Pancreas (tissue), 10 donors: ENCODE measurements around the gene HNF1B. TPM values are rescaled to one million over a fixed set of nuclear protein-coding genes. Genes with fewer than 3 reads are reported as not detected.
A peak's percentile ranks its signal among the peaks of the same experiment; 100 is the strongest.

Source experiments
- ATAC-seq, 4 donors: fragments of 200-7000 bp; cut with Tn5 transposase; one replicate each; pipeline versions ENCODE4 v1.8.0 to v1.9.1; 2020; ENCODE audit warnings: mild to moderate bottlenecking in 4 of 4, moderate library complexity in 4 of 4
- DNase-seq, 6 donors: peaks; one replicate each; pipeline ENCODE4 v3.0.0-alpha.2; 2020
- FAIRE-seq: peaks from 2 replicates; lab custom pipeline; 2012; peaks lifted over from hg19 to GRCh38; lab: Jason Lieb, UNC
- H3K27ac ChIP-seq, 4 donors: fragments of 200-600 bp; sonication (generic); 1 replicate in 3 of 4; 2 replicates in 1 of 4; pipeline versions ENCODE4 v1.5.0 to v1.8.0; 2020
- H3K27me3 ChIP-seq, 4 donors: fragments of 200-600 bp; one replicate each; pipeline ENCODE4 v1.8.0; 2021
- H3K36me3 ChIP-seq, 3 donors: fragments of 200-600 bp; sonication (generic) in 1 of 3; one replicate each; pipeline versions ENCODE4 v1.5.0 to v1.8.0; 2020 to 2021
- H3K4me1 ChIP-seq, 3 donors: fragments of 200-600 bp; one replicate each; pipeline ENCODE4 v1.8.0; 2021
- H3K4me3 ChIP-seq, 4 donors: fragments of 200-600 bp; sonication (generic) in 2 of 4; one replicate each; pipeline versions ENCODE4 v1.5.0 to v1.8.0; 2020 to 2021
- H3K9me3 ChIP-seq, 4 donors: fragments of 200-600 bp; one replicate each; pipeline ENCODE4 v1.8.0; 2021
- CTCF ChIP-seq, 4 donors: fragments of 200-600 bp; sonication (generic) in 3 of 4; IDR thresholded peaks; one replicate each; pipeline versions ENCODE4 v1.5.0 to v1.8.0; 2021; ENCODE audit warnings: antibody characterized with exemption in 4 of 4
- WGBS, 2 donors: extraction: QIAGEN DNeasy Blood & Tissue Kit; methylation state at CpG; one replicate each; pipeline ENCODE4 v1.1.7; 2013; 5-methylcytosine and 5-hydroxymethylcytosine counted together
- intact Hi-C, 3 donors: fragments of 100-400 bp; cut with DNase I; formaldehyde crosslinking; loops; one replicate each; pipeline versions ENCODE4 v1.11.1 to v1.14.2; 2022
- polyA plus RNA-seq, 2 donors: library from polyadenylated mRNA; stranded (reverse); fragments of 200-250 nt; gene quantifications; one replicate each; pipeline ENCODE4 v1.2.3, GENCODE V29; 2013
- total RNA-seq, 6 donors: library from RNA; stranded (reverse); fragmentation: NEBNext Ultra II Directional in 4 of 6; extraction: Animal tissue kit (Norgen Biotek cat#: 25700) in 4 of 6; gene quantifications; one replicate each; pipeline versions ENCODE4 v1.2.1 to v1.2.4, GENCODE V29; 2021 to 2023
- donor health status: healthy with polysubstance abuse.
- donor health status: DM: no; HTN: no; CAD: no; lungs with moderate emphysema.
- donor health status: DM: no; HTN: no; CAD: no.
- donor health status: control.
- donor health status: control.
- donor health status: Bipolar disorder and iron deficiency.
- donor health status: DM: yes; HTN: yes; CAD: no.
- donor health status: DM: no; HTN: no; CAD: no.
- donor health status: DM: no; HTN: no; CAD: no.
- donor health status: DM: yes; HTN: yes; CAD: no.

Gene HNF1B
- total and polyA plus RNA-seq, 8 donors: 24.9 to 50.5 (median 33.6) TPM

DNA sequence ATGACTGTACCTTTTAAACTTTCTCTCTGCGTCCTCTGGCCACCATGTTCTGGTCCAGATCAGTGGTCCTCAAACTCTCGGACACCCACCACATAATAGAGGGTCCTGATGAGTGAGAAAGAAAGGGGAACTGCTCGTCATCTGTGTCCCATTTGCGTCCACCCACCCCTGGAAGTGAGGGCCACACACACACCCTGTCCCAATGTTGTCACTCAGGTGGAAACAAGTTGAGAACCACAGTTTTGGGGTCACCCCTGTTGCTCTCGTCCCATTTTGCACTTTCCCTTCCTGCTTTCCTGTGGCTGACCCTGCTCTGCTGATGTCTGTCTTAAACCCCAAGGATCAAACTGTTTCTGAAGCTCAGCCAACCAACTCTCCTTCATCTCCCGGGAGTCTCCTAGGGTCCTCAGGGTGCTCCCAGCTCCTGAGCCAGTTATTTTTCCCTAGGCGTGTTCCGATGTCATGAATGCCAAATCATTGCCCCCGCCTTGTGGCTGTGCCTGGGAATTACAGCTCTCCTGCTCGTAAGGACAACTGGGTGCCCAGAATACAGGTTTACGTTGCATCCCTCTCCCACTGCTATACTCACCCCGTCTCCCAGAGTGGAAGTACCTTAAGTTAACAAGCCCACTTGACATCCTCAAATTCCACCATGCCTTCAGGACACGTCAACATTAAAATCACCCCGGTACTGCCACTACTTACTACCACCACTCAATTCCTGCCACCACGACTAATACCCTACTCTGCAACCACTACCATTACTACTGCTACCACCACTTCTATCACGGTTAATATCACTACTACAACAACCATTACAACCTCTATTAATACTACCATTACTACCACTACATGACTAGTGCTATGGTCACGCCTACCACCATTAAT, 26.0 kb upstream of the HNF1B start:
- Histone ChIP-seq H3K4me1 (no peaks in the 10 kb centered on the region), H3K9me3 (no peaks in the 10 kb centered on the region), H3K36me3 (no peaks in the 10 kb centered on the region), H3K4me3 (no peak overlapping the region), H3K27me3 (no peaks in the 10 kb centered on the region), H3K27ac (no peak overlapping the region)
- DNase-seq: peak; percentile 66 to 89 (median 82)
- peak; percentile 85 to 96 (median 92) for ATAC-seq
- intact Hi-C loops: loop anchor here in 1 of 3 donors (10.0 kb wide), 1 partner anchor 126 kb away; the partner anchor contains the start of gene DDX52
- no peak for FAIRE-seq
- peak; percentile 55 to 78 (median 71) for TF ChIP-seq CTCF (IDR thresholded peaks at IDR 0.05)
- WGBS, 2 donors: 36 to 39% methylated on average over 17 of the region's 17 CpGs

DNA sequence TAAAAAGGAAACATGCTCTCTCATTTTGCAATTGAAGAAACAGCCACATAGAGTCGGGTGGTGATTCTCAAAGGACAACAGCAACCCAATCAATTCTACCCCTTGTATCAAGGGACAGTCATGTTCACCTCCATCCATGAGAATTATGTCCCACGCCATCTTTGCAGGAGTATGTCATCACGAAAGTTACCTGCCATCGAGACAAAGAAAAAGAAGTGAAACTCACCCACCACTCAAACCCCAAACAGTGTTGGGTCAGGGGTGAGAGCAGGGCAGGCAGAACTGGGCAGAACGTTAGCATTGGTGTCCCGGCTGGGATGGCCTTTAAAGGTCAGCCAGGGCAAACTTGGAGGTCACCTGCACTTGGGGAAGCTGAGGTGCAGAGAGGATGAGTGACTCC, 24.2 kb upstream of the HNF1B start:
- Histone ChIP-seq H3K36me3 (no peaks in the 10 kb centered on the region), H3K9me3 (no peaks in the 10 kb centered on the region), H3K4me1 (peaks cover 0 to 4% (median 0%) of the 10 kb centered on the region in 3 donors), H3K27me3 (no peaks in the 10 kb centered on the region), H3K27ac (no peak overlapping the region), H3K4me3 (no peak overlapping the region)
- ATAC-seq: no peak
- WGBS, 2 donors: 87 to 89% methylated on average over 6 of the region's 6 CpGs
- TF ChIP-seq CTCF (IDR thresholded peaks at IDR 0.05): no peak
- intact Hi-C loops: loop anchor here in 2 of 3 donors (5.0 to 10.0 kb wide), 2 partner anchors 64 to 67 kb away; no protein-coding TSS in a partner anchor
- FAIRE-seq: no peak
- no peak for DNase-seq

GRCh38 chr17:37768438-37768837, 23.6 kb upstream of the HNF1B start:
- Histone ChIP-seq H3K9me3 (no peaks in the 10 kb centered on the region), H3K36me3 (no peaks in the 10 kb centered on the region), H3K27me3 (no peaks in the 10 kb centered on the region), H3K4me1 (peaks cover 0 to 4% (median 0%) of the 10 kb centered on the region in 3 donors), H3K27ac (no peak overlapping the region), H3K4me3 (no peak overlapping the region)
- intact Hi-C loops: loop anchor here in 2 of 3 donors (5.0 to 10.0 kb wide), 2 partner anchors 64 to 66 kb away; no protein-coding TSS in a partner anchor
- no peak for TF ChIP-seq CTCF (IDR thresholded peaks at IDR 0.05)
- WGBS, 2 donors: 91 to 94% methylated on average over 2 of the region's 2 CpGs
- no peak for FAIRE-seq
- ATAC-seq: no peak
- no peak for DNase-seq

GRCh38 chr17:37766971-37767370, 22.1 kb upstream of the HNF1B start:
- Histone ChIP-seq H3K4me1 (peaks cover 0 to 4% (median 0%) of the 10 kb centered on the region in 3 donors), H3K27me3 (no peaks in the 10 kb centered on the region), H3K27ac (no peak overlapping the region), H3K36me3 (no peaks in the 10 kb centered on the region), H3K4me3 (no peak overlapping the region), H3K9me3 (no peaks in the 10 kb centered on the region)
- ATAC-seq (no peak), DNase-seq (no peak), FAIRE-seq (no peak)
- intact Hi-C loops: loop anchor here in 2 of 3 donors (5.0 to 10.0 kb wide), 2 partner anchors 62 to 65 kb away; no protein-coding TSS in a partner anchor
- 37 to 52% methylated on average over 6 of the region's 6 CpGs for WGBS, 2 donors
- no peak for TF ChIP-seq CTCF (IDR thresholded peaks at IDR 0.05)
